Fibroblast of skin of right biceps (primary cell): Measurements from ENCODE around the gene PPP3CA.

Experiments
- DNase-seq: peaks from one replicate; pipeline ENCODE4 v3.0.0-alpha.2; 2013

PPP3CA gene

DNA sequence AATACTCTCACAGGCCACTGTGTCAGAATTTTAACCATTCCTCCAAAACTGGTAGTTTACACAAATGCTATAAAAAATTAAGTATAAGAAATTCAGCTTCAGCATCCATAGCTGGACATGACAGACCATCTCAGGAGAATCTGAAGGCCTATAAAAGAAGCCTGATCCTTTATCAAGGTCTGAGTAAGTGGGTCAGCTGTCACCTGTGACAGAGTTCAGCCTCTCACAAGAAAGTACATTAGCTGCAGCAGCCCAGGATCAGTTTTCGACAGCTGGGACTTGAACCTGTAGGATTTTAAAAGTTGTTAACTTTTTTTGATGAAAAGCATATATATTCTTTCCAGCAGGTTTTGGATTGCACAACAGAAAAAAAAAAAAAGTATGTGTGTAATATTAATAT lies 60.7 kb downstream of the PPP3CA start:
- no peak for DNase-seq

DNA sequence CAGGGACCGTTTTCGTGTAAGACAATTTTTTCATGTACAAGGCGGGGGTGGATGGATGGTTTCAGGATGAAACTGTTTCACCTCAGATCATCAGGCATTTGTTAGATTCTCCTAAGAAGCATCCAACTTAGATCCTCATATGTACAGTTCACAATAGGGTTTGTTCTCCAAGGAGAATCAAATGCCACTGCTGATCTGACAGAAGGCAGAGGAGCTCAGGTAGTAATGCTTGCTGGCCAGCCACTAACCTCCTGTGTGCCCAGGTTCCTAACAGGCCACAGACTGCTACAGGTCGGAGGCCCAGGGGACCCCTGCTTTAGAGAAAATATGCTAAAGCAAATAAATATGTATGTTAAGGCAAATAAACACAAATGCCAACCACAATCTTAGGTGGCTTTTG lies 61.3 kb downstream of the PPP3CA start:
- no peak for DNase-seq

DNA sequence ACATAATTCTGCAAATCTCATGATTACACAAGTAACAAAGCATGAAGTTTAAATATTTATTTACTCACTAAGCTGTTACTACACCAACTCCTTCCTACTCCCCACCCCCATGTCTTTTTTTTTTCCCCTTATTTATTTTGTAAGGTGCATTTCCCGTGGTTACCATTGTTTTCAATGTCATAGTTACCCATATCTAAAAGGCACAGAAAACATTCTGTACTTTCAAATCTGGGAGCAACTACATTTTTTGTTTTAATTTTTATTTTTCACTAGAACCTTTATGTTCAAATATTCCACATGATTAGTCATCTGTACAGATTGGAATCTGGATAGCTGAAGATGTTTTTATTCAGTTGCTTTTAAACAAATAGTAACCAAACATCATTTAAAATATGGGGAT lies 62.8 kb downstream of the PPP3CA start:
- DNase-seq, result peak; percentile 15

- no peak for DNase-seq
Measured at GRCh38 chr4:101283434-101283833, 63.9 kb downstream of the PPP3CA start.

DNA sequence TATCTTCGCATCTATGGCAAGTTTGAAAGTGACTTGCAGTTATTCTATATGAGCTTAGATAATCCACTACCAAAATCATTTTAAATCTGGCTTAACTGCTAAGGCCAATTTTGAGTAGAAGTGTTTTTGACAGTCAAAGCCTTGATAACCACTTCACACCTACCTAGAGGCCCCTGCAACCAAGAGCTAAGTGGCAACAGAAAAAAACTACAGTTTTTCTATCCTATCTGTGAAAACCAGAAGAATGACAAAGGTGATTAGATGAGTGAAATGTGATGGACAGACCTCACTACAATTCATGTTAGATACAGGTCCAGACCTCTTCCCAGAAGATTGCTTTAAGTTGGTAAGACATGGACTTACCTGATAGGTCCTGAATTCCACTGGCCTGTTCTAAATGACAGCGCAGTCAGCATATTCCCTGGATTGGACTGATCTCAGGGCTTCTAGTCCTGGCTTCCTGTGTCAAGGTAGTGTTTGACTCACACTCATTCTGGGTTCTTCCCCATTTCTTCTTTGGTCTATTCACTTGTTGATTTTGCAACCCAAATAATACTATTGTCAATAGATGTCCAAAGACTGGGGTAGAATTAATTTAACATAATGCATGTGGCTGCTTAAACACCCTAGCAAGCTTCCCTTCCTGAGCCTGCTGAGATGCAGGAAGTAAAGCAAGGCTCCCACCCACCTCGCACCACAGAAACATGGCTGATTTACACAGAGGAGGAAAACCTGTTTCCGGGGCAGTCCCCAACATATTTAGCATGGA lies 65.1 kb downstream of the PPP3CA start:
- no peak for DNase-seq

DNA sequence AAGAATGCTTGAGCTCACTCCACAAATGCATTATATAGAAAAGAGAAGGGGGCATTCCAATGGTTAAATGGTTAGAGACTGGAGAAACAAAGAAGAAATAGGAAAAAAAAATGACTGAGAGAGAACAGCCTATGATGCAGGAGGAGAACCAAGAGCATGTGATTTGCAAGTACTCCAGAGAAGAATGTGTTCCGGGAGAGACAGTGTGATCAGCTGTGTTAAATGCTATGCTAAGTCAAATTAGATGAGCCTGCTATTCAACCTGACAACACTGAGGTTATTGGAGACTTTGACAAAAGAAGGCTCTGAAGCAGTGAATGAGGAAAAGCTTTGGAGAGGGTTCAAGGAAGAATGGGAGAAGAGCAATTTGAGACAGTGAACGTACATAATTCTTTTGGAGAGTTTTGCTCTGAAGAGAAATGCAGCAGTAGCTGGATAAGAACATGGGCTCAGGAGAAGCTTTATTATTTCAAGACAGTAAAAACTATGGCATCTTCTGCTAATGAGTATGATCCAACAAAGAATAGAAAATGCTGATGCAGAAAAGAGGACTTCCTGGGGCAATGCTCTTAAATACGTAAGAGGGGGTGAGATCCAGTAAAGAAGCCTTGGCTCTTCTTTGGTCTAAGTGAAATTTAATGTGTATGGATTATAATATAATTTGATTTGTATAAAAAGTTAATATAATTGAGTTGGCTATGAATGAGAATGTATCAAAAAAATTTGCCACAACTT lies 66.3 kb downstream of the PPP3CA start:
- DNase-seq, result no peak

DNA sequence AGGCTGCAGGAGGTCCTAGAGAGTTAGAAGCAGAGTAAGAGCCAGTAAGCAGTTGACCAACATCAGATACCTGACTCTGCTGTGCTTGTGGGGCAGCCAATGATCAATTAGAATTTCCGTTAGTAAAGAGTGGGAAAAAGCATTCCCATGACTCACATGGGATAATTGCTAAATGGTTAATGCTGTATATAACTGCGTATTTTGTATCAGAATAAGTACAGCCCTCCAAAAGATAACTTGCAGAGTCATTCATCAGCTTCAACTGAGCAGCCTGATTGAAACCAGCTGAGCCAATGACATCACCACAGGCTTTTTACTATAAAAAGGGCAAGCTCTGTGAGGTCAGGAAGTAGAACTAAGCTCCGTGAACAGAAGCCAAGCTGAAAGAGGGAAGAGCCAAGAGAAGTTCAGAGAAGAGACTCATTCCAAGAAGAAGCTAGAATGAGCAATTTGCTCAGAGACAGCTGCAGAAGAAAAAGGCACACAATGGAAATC lies 67.9 kb downstream of the PPP3CA start:
- peak; percentile 99 for DNase-seq

GRCh38 chr4:101277671-101278070 lies 69.7 kb downstream of the PPP3CA start:
- DNase-seq, result peak; percentile 82

GRCh38 chr4:101276661-101277060 lies 70.7 kb downstream of the PPP3CA start:
- no peak for DNase-seq

GRCh38 chr4:101274888-101275752 lies 72.2 kb downstream of the PPP3CA start:
- DNase-seq, result no peak

GRCh38 chr4:101271516-101271915 lies 75.8 kb downstream of the PPP3CA start:
- DNase-seq, result no peak

DNA sequence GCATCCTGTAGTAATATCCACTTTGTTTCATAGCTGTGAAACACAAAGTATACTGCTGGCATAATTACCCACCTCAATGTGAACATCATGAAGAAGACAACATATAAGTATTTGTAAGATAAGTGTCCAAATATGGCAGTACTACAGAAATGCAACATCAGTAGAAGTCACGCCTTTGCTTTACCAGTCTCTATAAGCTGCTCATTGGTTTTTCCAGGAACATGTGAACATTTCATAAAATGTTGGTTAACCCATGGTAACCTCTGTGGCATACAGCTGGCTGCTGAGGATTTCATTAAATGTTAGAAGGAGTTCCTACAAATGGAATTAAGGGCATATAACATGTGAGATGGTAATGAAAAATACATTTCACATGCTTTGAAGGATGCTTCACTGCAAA lies 77.6 kb downstream of the PPP3CA start:
- DNase-seq, result no peak

DNA sequence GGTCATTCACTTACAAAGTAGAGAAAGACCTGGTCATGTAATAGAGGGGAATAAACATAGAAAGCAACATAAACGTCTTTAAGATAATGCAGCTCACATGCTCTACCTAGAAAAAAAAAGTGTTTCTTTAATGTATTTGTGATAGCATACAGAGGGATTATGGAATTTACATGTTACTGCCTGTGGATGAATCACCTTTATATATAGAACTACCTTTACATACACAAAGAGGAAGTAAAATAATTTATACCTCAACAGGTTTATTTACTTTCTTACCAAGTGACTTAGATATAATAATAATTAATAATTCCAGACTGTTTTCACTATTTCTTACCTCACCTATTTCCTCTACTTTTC lies 81.5 kb downstream of the PPP3CA start:
- no peak for DNase-seq

DNA sequence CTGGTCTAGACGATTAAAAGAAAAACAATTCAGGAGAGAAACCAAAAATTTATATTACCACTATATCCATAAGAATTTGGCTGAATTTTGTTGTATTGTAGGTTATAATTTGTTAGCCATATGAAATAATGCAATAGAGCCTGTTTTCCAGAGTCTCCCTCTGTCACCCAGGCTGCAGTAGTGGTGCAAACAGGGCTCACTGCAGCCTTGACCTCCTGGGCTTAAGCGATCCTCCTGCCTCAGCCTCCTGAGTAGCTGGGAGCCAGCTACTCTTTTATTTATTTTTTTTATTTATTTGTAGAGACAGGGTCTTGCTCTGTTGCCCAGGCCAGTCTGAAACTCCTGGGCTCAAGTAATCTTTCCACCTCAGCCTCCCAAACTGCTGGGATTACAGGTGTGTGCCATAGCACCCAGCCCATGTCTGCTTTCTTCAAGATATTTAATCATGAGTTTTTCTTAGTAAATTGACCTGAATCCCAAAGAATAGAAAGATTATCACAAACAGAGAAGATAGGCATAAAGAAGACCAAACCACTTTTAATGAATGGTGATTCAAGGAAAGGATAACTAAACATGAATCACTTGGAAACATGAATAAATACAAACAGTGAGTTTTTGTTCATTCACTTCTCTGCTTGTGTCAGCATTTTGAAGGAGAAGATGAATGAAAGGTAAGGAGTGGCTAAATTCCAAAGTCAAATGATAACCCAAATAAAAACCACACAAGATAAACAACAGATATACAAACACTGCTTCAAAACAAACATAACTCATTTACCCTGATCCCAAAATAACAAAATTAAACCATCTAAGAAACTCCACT lies 82.1 kb downstream of the PPP3CA start:
- DNase-seq, result no peak

- DNase-seq, result no peak
Measured at GRCh38 chr4:101264512-101264911, 82.8 kb downstream of the PPP3CA start.

DNA sequence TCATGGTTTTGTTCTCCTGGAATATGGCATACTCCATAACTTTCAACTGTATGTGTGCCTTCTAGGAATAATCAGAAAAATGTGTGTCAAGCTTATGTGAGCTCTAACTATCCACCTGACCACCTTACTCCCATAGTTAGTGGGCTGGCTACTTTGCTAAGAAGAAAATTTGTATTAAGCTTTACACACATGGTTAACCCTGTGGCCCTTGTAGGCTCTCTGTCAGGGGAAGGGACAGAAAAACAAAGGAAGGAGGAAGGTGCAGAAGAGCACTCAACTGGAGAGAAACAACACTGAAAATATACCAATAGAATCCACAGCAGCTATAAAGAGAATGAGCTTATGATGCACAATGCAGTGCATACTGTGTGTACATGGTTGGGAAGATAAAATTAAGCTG lies 84.6 kb downstream of the PPP3CA start:
- DNase-seq, result no peak

DNA sequence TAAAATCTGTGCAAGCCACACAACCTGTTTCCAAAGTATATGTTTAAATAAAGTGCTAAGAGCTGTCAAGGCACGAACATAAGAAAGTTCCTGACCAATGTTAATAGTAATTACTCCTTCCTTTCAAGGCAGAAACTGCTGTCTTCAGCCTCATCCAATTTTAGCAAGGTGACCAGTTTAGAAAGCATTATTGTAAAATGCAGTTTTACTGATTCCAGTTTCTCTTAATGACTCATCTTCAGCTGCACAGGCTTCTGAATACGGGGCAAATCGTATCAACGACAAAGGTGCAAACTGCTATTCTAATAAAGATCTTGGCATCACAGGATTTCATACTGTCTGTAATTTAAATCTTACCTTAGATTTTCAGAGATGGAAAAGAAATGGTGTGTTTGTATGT lies 87.5 kb downstream of the PPP3CA start:
- DNase-seq, result peak; percentile 15

GRCh38 chr4:101258883-101259282 lies 88.4 kb downstream of the PPP3CA start:
- peak; percentile 71 for DNase-seq

DNA sequence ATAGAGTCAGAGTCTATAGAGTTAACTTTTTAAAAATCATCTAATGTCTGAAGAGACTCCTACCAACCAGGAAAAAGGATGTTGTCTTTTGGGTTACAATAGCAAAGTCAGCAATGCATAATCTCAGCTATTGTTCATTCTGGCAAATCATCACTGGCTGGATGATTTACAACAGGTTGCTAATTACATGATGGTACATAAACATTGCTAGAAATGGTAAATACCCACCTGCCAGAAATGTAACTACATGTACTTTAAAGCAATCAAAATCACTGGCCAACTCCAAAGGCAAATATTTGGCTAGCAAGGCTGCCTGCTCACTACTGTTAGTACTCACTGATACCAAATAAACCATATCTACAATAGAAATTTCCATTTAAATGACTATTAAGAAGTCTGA lies 91.1 kb downstream of the PPP3CA start:
- DNase-seq, result no peak

DNA sequence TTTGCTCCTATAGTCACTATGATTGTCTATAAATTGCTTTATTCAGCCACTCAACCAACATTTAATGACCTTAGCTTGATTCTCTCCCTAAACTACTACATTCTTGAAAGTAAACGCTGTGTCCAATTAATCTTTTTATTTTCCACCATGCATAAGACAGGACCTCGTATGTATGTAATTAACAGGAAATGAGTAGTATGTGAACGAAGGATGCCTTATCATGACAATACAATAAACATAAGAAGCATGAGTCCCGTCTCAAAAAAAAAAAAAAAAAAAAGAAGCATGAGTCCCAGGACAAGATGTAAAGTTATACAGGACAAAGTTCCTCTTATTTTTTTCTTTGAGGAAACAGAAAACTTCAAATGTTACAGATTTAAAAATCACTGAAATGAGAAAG lies 92.5 kb downstream of the PPP3CA start:
- peak; percentile 47 for DNase-seq

DNA sequence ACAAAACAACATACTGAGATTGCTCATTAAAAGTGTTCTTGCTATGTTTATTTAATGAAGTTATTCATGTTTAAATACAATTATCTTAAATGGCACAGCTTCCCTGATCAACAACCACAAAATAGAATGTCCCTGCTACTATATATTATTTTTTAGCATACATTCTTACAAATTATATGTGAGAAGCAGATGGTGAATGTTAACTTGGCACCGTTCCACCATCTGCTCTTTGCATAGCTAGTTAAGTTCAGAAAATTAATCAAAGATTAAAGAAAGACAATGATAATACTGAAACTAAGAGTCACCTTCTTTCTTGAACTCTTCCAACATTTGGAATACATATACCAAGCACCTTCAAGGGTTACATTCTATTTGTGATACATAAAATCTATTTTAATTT lies 94.2 kb downstream of the PPP3CA start:
- no peak for DNase-seq

DNA sequence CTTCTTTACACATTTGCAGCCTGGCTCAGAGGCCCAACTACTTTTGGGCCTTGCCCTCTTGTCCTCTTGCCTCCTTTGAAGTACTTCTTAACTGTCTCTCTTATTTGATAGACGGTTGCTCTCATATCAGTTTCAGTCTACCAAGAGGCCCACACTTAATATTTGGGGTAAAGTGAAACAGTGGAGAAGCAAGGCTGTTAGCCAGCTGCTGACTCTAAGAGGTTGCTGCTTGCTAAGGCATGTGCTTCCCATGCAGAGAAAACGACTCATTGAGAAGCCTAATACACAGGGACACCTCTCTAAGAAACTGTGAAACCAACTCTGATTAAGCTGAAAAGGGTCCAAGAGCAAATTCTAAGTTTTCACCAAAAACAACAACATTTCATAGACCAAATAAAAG lies 94.6 kb downstream of the PPP3CA start:
- no peak for DNase-seq

GRCh38 chr4:101251261-101251660 lies 96.1 kb downstream of the PPP3CA start:
- DNase-seq, result no peak
